H9 (cell line): ENCODE results near the gene GNE. TPM values are rescaled to one million over a fixed set of nuclear protein-coding genes. Genes with fewer than 3 reads are reported as not detected.

ENCODE experiments used
- DNase-seq: peaks from one replicate; pipeline ENCODE4 v3.0.0-alpha.2; 2017
- H2AFZ ChIP-seq: one replicate; pipeline ENCODE4 v1.6.1; 2013; ENCODE audit warnings: mild to moderate bottlenecking, low read length, control low read depth, moderate library complexity
- H2AK5ac ChIP-seq: 2 replicates; pipeline ENCODE4 v1.6.1; 2013; ENCODE audit warnings: low read length, control low read depth, mixed read lengths; ENCODE audit not compliant: insufficient read length
- H2BK120ac ChIP-seq: one replicate; pipeline ENCODE4 v1.6.1; 2013; ENCODE audit warnings: low read depth, mild to moderate bottlenecking, low read length, control low read depth, inconsistent platforms; ENCODE audit not compliant: poor library complexity, severe bottlenecking
- H2BK12ac ChIP-seq: 2 replicates; pipeline ENCODE4 v1.6.1; 2013; ENCODE audit warnings: low read length, control low read depth, mixed read lengths, low read depth; ENCODE audit not compliant: insufficient read length
- H2BK15ac ChIP-seq: 2 replicates; pipeline ENCODE4 v1.6.1; 2013; ENCODE audit warnings: low read depth, low read length, control low read depth
- H2BK20ac ChIP-seq: one replicate; pipeline ENCODE4 v1.6.1; 2013; ENCODE audit warnings: low read depth, mild to moderate bottlenecking, low read length, control low read depth, inconsistent platforms; ENCODE audit not compliant: poor library complexity, severe bottlenecking
- H2BK5ac ChIP-seq: 2 replicates; pipeline ENCODE4 v1.6.1; 2013; ENCODE audit warnings: low read length, control low read depth, mixed read lengths; ENCODE audit not compliant: insufficient read length
- H3K14ac ChIP-seq: 2 replicates; pipeline ENCODE4 v1.6.1; 2013; ENCODE audit warnings: low read length, control low read depth; ENCODE audit not compliant: insufficient read depth
- H3K18ac ChIP-seq: 2 replicates; pipeline ENCODE4 v1.6.1; 2013; ENCODE audit warnings: low read depth, mild to moderate bottlenecking, mixed read lengths, low read length, control low read depth; ENCODE audit not compliant: insufficient read length
- H3K23ac ChIP-seq: 2 replicates; pipeline ENCODE4 v1.6.1; 2013; ENCODE audit warnings: low read length, control low read depth, mixed read lengths, low read depth; ENCODE audit not compliant: insufficient read length
- H3K23me2 ChIP-seq: 2 replicates; pipeline ENCODE4 v1.6.1; 2013; ENCODE audit warnings: low read depth, mild to moderate bottlenecking, mixed read lengths, low read length, control low read depth; ENCODE audit not compliant: insufficient read length, poor library complexity, severe bottlenecking
- H3K27ac ChIP-seq: 2 replicates; pipeline ENCODE4 v1.5.1; 2013; ENCODE audit warnings: low read length, control low read depth, mixed read lengths, low read depth; ENCODE audit not compliant: insufficient read length
- H3K27me3 ChIP-seq: 2 replicates; pipeline ENCODE4 v1.6.1; 2013; ENCODE audit warnings: low read length, control low read depth, inconsistent platforms; ENCODE audit not compliant: insufficient read depth
- H3K4ac ChIP-seq: 2 replicates; pipeline ENCODE4 v1.6.1; 2013; ENCODE audit warnings: low read depth, mild to moderate bottlenecking, control low read depth, inconsistent platforms, low read length, moderate library complexity
- H3K4me1 ChIP-seq: 2 replicates; pipeline ENCODE4 v1.6.1; 2013; ENCODE audit warnings: low read length, control low read depth, inconsistent platforms; ENCODE audit not compliant: insufficient read depth
- H3K4me2 ChIP-seq: 2 replicates; pipeline ENCODE4 v1.6.1; 2013; ENCODE audit warnings: low read length, control low read depth, mixed read lengths; ENCODE audit not compliant: insufficient read length, insufficient read depth
- H3K56ac ChIP-seq: 2 replicates; pipeline ENCODE4 v1.6.1; 2013; ENCODE audit warnings: low read depth, mild to moderate bottlenecking, mixed read lengths, low read length, control low read depth; ENCODE audit not compliant: insufficient read length
- H3K79me1 ChIP-seq: 2 replicates; pipeline ENCODE4 v1.6.1; 2013; ENCODE audit warnings: low read depth, mild to moderate bottlenecking, moderate library complexity, low read length, control low read depth, inconsistent platforms; ENCODE audit not compliant: insufficient read depth, poor library complexity, severe bottlenecking
- H3K79me2 ChIP-seq: 2 replicates; pipeline ENCODE4 v1.6.1; 2013; ENCODE audit warnings: low read length, control low read depth, inconsistent platforms; ENCODE audit not compliant: insufficient read depth
- H3K9ac ChIP-seq: 2 replicates; pipeline ENCODE4 v1.6.1; 2013; ENCODE audit warnings: low read length, control low read depth, mixed read lengths; ENCODE audit not compliant: insufficient read length; ENCODE audit errors: extremely low read depth
- H3K9me3 ChIP-seq: one replicate; pipeline ENCODE4 v1.6.1; 2013; ENCODE audit warnings: low read depth, low read length, inconsistent platforms; ENCODE audit not compliant: control insufficient read depth
- H3T11ph ChIP-seq: one replicate; pipeline ENCODE4 v1.6.1; 2013; ENCODE audit warnings: mild to moderate bottlenecking, low read length, control low read depth, inconsistent platforms
- H4K20me1 ChIP-seq: one replicate; pipeline ENCODE4 v1.6.1; 2013; ENCODE audit not compliant: control insufficient read depth, insufficient read length, insufficient read depth
- H4K5ac ChIP-seq: 2 replicates; pipeline ENCODE4 v1.6.1; 2013; ENCODE audit warnings: low read depth, mild to moderate bottlenecking, mixed read lengths, low read length, control low read depth; ENCODE audit not compliant: insufficient read length
- H4K8ac ChIP-seq: replicated peaks from 2 replicates; pipeline ENCODE4 v1.6.1; 2013; ENCODE audit warnings: low read length, control low read depth, mixed read lengths, low read depth; ENCODE audit not compliant: insufficient read length
- H4K91ac ChIP-seq: 2 replicates; pipeline ENCODE4 v1.6.1; 2013; ENCODE audit warnings: low read depth, mild to moderate bottlenecking, moderate library complexity, mixed read lengths, low read length, control low read depth; ENCODE audit not compliant: insufficient read length
- H3K27ac Mint-ChIP-seq, 3 experiments: 2 replicates in 2 of 3; 3 replicates in 1 of 3; pipeline ENCODE4 v1.8.0; 2020 to 2021; ENCODE audit warnings: mixed read lengths in 3 of 3, mild to moderate bottlenecking in 1 of 3, moderate library complexity in 1 of 3
- H3K27me3 Mint-ChIP-seq: 2 replicates; pipeline ENCODE4 v1.8.0; 2021; ENCODE audit warnings: low read depth, mild to moderate bottlenecking, moderate library complexity, mixed read lengths
- H3K36me3 Mint-ChIP-seq, 3 experiments: 2 replicates in 2 of 3; 3 replicates in 1 of 3; pipeline ENCODE4 v1.8.0; 2020 to 2021; ENCODE audit warnings: low read depth in 3 of 3, mixed read lengths in 3 of 3; ENCODE audit not compliant: insufficient read depth in 1 of 3
- H3K4me1 Mint-ChIP-seq, 2 experiments: 2 replicates each; pipeline ENCODE4 v1.8.0; 2020; ENCODE audit warnings: mixed read lengths in 2 of 2
- H3K4me3 Mint-ChIP-seq, 2 experiments: 2 replicates in 1 of 2; 3 replicates in 1 of 2; pipeline ENCODE4 v1.8.0; 2020 to 2021; ENCODE audit warnings: mild to moderate bottlenecking in 2 of 2, mixed read lengths in 2 of 2, moderate library complexity in 1 of 2
- H3K9me3 Mint-ChIP-seq, 2 experiments: 2 replicates in 1 of 2; 3 replicates in 1 of 2; pipeline ENCODE4 v1.8.0; 2020; ENCODE audit warnings: mild to moderate bottlenecking in 2 of 2, mixed read lengths in 2 of 2, moderate library complexity in 1 of 2
- CTCF ChIP-seq: fragments of 200-600 bp; sonication (generic); conservative IDR thresholded peaks from 3 replicates; pipeline ENCODE4 v1.8.0; 2021; ENCODE audit warnings: antibody characterized with exemption, mild to moderate bottlenecking
- WGBS: extraction: QIAGEN DNeasy Blood & Tissue Kit; methylation state at CpG from one replicate; pipeline ENCODE4 v1.1.7; 2013; ENCODE audit warnings: missing lambda C conversion rate, low lambda C conversion rate, mixed read lengths; ENCODE audit not compliant: insufficient read length; ENCODE audit errors: extremely low coverage; 5-methylcytosine and 5-hydroxymethylcytosine counted together
- total RNA-seq: library from RNA; stranded (reverse); gene quantifications from 2 replicates; pipeline ENCODE4 v1.2.1, GENCODE V29; 2021

GNE gene
- total RNA-seq, 1 experiment from 2014 or later: 6.3 TPM

- H2AK5ac ChIP-seq: no peak overlapping the region
- no peak overlapping the region for H3K23ac ChIP-seq
- H3K27ac ChIP-seq: no peak overlapping the region
- no peak overlapping the region for H3K4me3 Mint-ChIP-seq
- peaks cover 10% of the 10 kb centered on the region for H3K27me3 Mint-ChIP-seq
- H3K4me1 Mint-ChIP-seq: peaks cover 21 to 23% of the 10 kb centered on the region in 2 experiments
- no peak overlapping the region for H3K18ac ChIP-seq
- H3K79me1 ChIP-seq: peaks cover 7% of the 10 kb centered on the region
- H3K36me3 Mint-ChIP-seq: no peaks in the 10 kb centered on the region
- no peak overlapping the region for H2BK12ac ChIP-seq
- no peak overlapping the region for H2BK5ac ChIP-seq
- no peak overlapping the region for H4K5ac ChIP-seq
- H4K91ac ChIP-seq: no peak overlapping the region
- no peak for DNase-seq
- peaks cover 6% of the 10 kb centered on the region; the same call in 1 of the 2 replicates for H3K4me1 ChIP-seq
- no peak overlapping the region for H2BK15ac ChIP-seq
- peaks cover 0 to 3% of the 10 kb centered on the region in 2 experiments; a peak in 2 of 5 replicates for H3K9me3 Mint-ChIP-seq
- H3K14ac ChIP-seq: no peak overlapping the region
- peaks cover 20% of the 10 kb centered on the region; the same call in 1 of the 2 replicates for H3K79me2 ChIP-seq
- peaks cover 10% of the 10 kb centered on the region for H3K23me2 ChIP-seq
- no peaks in the 10 kb centered on the region for H3K9me3 ChIP-seq
- TF ChIP-seq CTCF: no peak
- no peak overlapping the region for H3K4ac ChIP-seq
- H3K4me2 ChIP-seq: no peak overlapping the region
- no peak overlapping the region for H4K8ac ChIP-seq
- no CpG with 5 or more reads among the region's 5 CpGs for WGBS
- no peak overlapping the region for H2BK20ac ChIP-seq
- H3K56ac ChIP-seq: no peak overlapping the region
- H2BK120ac ChIP-seq: no peak overlapping the region
- no peaks in the 10 kb centered on the region for H3K27me3 ChIP-seq
- H2AFZ ChIP-seq: no peak overlapping the region
- H4K20me1 ChIP-seq: no peaks in the 10 kb centered on the region
- no peak overlapping the region for H3K27ac Mint-ChIP-seq
- no peak overlapping the region for H3T11ph ChIP-seq
- no peak overlapping the region for H3K9ac ChIP-seq
Measured at GRCh38 chr9:36188212-36188611, 70.0 kb downstream of the GNE start.
